K562 (cell line): ENCODE data around the gene CHAC1. TPM values are rescaled to one million over a fixed set of nuclear protein-coding genes. Genes with fewer than 3 reads are reported as not detected.
A peak's percentile ranks its signal among the peaks of the same experiment; 100 is the strongest.

Experiments
- CREM ChIP-seq: IDR thresholded peaks from 2 replicates; pipeline ENCODE4 v1.6.1; 2014; ENCODE audit warnings: antibody characterized with exemption, low read depth
- KDM2B ChIP-seq: fragments of 250-450 bp; sonication (Bioruptor Pico); IDR thresholded peaks from 2 replicates; pipeline ENCODE4 v1.8.0; 2021; ENCODE audit warnings: mild to moderate bottlenecking, moderate library complexity
- MAFF ChIP-seq: IDR thresholded peaks from 2 replicates; pipeline ENCODE4 v1.6.1; 2012; ENCODE audit warnings: low read length, improper control_type of control experiment
- PHF20 ChIP-seq: fragments of 450-650 bp; IDR thresholded peaks from 2 replicates; pipeline ENCODE4 v1.6.1; 2018; ENCODE audit not compliant: partially characterized antibody
- PHF21A ChIP-seq: fragments of 450-650 bp; IDR thresholded peaks from 2 replicates; pipeline ENCODE4 v1.6.1; 2017; ENCODE audit warnings: low read depth, borderline replicate concordance
- RNF2 ChIP-seq: sonication (generic); IDR thresholded peaks from 2 replicates; pipeline ENCODE4 v1.6.1; 2016
- ZNF41 ChIP-seq: fragments of 250-450 bp; sonication (Bioruptor Pico); conservative IDR thresholded peaks from 2 replicates; pipeline ENCODE4 v1.4.0; 2020; ENCODE audit warnings: mild to moderate bottlenecking
- polyA plus RNA-seq, 8 experiments: library from polyadenylated mRNA; depleted of rRNA in 4 of 8; stranded (reverse) in 5 of 8; unstranded in 3 of 8; fragments of >200 nt; fragmentation: Nextera tagmentation in 2 of 8; fragmentation: Illumina TruSeq in 1 of 8; extraction: Ambion mirVana in 2 of 8; extraction: Trizol in 1 of 8; gene quantifications; 2 replicates each; pipeline versions ENCODE4 v1.2.1 to v1.2.3, GENCODE V29; 2011 to 2014; ENCODE audit warnings: inconsistent platforms in 1 of 8, missing spikeins in 1 of 8
- total RNA-seq, 7 experiments: library from RNA; depleted of rRNA in 6 of 7; stranded (reverse); fragments of >200 nt in 6 of 7; fragmentation: Illumina TruSeq in 2 of 7; extraction: Trizol in 2 of 7; gene quantifications; 2 replicates each; pipeline versions ENCODE4 v1.2.1 to v1.2.3, GENCODE V29; 2011 to 2021; ENCODE audit warnings: low replicate concordance in 1 of 7
- TF ChIP-seq, protein P1 (sequence below), 2 experiments: fragments of 450-650 bp; formaldehyde crosslinking in 1 of 2; IDR thresholded peaks; 2 replicates each; pipeline versions ENCODE4 v1.4.0 to v1.6.1; 2014 to 2020; ENCODE audit warnings: mild to moderate bottlenecking in 2 of 2, borderline replicate concordance in 1 of 2, low read depth in 1 of 2
- TF ChIP-seq, protein P2 (sequence below): fragments of 250-450 bp; sonication (Bioruptor Pico); IDR thresholded peaks from 2 replicates; pipeline ENCODE4 v1.5.0; 2021
- TF ChIP-seq, protein P3 (sequence below): sonication (generic); formaldehyde crosslinking; IDR thresholded peaks from 2 replicates; pipeline ENCODE4 v1.8.1; 2022; ENCODE audit warnings: missing genetic modification reagents
- TF ChIP-seq, protein P4 (sequence below): fragments of 450-650 bp; conservative IDR thresholded peaks from 2 replicates; pipeline ENCODE4 v1.6.1; 2016; ENCODE audit warnings: missing genetic modification characterization, low read depth, mild to moderate bottlenecking, control low read depth, missing compliant biosample characterization
- TF ChIP-seq, protein P5 (sequence below): sonication (generic); formaldehyde crosslinking; IDR thresholded peaks from 2 replicates; pipeline ENCODE4 v1.8.0; 2022; ENCODE audit warnings: mild to moderate bottlenecking, low read depth, missing genetic modification reagents

CHAC1 gene
- total and polyA plus RNA-seq, 9 of the 15 experiments (the other 6 are each of a cell fraction or from before 2014, with no cell fraction given) = 0.47 to 39.0 (median 7.5) TPM

- TF ChIP-seq, protein P1, sequence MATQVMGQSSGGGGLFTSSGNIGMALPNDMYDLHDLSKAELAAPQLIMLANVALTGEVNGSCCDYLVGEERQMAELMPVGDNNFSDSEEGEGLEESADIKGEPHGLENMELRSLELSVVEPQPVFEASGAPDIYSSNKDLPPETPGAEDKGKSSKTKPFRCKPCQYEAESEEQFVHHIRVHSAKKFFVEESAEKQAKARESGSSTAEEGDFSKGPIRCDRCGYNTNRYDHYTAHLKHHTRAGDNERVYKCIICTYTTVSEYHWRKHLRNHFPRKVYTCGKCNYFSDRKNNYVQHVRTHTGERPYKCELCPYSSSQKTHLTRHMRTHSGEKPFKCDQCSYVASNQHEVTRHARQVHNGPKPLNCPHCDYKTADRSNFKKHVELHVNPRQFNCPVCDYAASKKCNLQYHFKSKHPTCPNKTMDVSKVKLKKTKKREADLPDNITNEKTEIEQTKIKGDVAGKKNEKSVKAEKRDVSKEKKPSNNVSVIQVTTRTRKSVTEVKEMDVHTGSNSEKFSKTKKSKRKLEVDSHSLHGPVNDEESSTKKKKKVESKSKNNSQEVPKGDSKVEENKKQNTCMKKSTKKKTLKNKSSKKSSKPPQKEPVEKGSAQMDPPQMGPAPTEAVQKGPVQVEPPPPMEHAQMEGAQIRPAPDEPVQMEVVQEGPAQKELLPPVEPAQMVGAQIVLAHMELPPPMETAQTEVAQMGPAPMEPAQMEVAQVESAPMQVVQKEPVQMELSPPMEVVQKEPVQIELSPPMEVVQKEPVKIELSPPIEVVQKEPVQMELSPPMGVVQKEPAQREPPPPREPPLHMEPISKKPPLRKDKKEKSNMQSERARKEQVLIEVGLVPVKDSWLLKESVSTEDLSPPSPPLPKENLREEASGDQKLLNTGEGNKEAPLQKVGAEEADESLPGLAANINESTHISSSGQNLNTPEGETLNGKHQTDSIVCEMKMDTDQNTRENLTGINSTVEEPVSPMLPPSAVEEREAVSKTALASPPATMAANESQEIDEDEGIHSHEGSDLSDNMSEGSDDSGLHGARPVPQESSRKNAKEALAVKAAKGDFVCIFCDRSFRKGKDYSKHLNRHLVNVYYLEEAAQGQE (IDR thresholded peaks at IDR 0.05; ENCODE audit: borderline replicate concordance) = peak; percentile 19; the same call in 1 of the 2 replicates
- TF ChIP-seq, protein P1 (CRISPR knock-in tag; IDR thresholded peaks at IDR 0.05; ENCODE audit: low read depth) = no peak
- no peak for TF ChIP-seq KDM2B (CRISPR knock-in tag)
- TF ChIP-seq, protein P2, sequence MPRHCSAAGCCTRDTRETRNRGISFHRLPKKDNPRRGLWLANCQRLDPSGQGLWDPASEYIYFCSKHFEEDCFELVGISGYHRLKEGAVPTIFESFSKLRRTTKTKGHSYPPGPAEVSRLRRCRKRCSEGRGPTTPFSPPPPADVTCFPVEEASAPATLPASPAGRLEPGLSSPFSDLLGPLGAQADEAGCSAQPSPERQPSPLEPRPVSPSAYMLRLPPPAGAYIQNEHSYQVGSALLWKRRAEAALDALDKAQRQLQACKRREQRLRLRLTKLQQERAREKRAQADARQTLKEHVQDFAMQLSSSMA = no peak
- TF ChIP-seq CREM = peak; percentile 25; the same call in 1 of the 2 replicates
- TF ChIP-seq RNF2 = peak; percentile 28; the same call in 1 of the 2 replicates
- TF ChIP-seq, protein P3, sequence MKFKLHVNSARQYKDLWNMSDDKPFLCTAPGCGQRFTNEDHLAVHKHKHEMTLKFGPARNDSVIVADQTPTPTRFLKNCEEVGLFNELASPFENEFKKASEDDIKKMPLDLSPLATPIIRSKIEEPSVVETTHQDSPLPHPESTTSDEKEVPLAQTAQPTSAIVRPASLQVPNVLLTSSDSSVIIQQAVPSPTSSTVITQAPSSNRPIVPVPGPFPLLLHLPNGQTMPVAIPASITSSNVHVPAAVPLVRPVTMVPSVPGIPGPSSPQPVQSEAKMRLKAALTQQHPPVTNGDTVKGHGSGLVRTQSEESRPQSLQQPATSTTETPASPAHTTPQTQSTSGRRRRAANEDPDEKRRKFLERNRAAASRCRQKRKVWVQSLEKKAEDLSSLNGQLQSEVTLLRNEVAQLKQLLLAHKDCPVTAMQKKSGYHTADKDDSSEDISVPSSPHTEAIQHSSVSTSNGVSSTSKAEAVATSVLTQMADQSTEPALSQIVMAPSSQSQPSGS = no peak
- no peak for TF ChIP-seq PHF20
- TF ChIP-seq, protein P4, sequence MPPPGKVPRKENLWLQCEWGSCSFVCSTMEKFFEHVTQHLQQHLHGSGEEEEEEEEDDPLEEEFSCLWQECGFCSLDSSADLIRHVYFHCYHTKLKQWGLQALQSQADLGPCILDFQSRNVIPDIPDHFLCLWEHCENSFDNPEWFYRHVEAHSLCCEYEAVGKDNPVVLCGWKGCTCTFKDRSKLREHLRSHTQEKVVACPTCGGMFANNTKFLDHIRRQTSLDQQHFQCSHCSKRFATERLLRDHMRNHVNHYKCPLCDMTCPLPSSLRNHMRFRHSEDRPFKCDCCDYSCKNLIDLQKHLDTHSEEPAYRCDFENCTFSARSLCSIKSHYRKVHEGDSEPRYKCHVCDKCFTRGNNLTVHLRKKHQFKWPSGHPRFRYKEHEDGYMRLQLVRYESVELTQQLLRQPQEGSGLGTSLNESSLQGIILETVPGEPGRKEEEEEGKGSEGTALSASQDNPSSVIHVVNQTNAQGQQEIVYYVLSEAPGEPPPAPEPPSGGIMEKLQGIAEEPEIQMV (tag) = no peak
- no peak for TF ChIP-seq MAFF
- TF ChIP-seq, protein P5, sequence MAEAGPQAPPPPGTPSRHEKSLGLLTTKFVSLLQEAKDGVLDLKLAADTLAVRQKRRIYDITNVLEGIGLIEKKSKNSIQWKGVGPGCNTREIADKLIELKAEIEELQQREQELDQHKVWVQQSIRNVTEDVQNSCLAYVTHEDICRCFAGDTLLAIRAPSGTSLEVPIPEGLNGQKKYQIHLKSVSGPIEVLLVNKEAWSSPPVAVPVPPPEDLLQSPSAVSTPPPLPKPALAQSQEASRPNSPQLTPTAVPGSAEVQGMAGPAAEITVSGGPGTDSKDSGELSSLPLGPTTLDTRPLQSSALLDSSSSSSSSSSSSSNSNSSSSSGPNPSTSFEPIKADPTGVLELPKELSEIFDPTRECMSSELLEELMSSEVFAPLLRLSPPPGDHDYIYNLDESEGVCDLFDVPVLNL = no peak
- no peak for TF ChIP-seq PHF21A
- TF ChIP-seq ZNF41 = no peak
Observed at GRCh38 chr15:40930430-40931299, 22.6 kb upstream of the CHAC1 start (continued).
